Hematopoietic multipotent progenitor cell treated with erythropoietin and hydrocortisone succinate and interleukin-3 and kit ligand, for 8 days (in vitro differentiated cells): ENCODE data around the gene ARSD.

Experiments used
- DNase-seq: peaks from one replicate; pipeline ENCODE4 v3.0.0-alpha.2; 2015

The ARSD gene

DNA sequence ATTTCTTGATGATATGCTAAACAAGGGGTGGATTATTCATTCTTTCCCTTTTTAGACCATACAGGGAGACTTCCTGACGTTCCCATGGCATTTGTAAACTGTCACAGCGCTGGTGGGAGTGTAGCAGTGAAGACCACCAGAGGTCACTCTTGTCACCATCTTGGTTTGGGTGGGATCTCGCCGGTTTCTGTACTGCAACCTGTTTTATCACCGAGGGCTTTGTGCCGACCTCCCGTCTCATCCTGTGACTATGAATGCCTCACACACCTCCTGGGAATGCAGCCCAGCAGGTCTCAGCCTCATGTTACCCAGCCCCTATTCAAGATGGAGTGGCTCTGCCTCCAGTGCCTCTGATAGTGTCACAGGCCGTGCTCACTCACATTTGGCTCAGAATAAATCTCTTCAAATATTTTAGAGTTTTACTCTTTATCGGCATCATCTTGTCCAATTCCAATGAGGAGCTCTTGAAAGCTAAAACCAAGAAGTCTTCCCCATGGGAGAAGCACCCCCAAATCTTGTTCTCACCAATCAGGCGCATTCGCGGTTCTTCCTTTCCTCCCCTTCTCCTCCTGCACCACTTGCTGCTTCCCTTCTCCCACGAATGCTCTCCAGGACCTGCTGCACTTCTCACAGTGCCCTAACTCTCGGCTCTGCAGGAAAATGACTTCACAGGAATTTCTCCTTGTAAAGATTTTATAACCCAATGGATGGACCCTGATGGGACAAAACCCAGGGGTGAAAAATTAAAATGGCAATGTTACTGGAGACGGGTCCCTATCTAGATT is 39.2 kb downstream of the ARSD start:
- DNase-seq: peak; percentile 20

DNA sequence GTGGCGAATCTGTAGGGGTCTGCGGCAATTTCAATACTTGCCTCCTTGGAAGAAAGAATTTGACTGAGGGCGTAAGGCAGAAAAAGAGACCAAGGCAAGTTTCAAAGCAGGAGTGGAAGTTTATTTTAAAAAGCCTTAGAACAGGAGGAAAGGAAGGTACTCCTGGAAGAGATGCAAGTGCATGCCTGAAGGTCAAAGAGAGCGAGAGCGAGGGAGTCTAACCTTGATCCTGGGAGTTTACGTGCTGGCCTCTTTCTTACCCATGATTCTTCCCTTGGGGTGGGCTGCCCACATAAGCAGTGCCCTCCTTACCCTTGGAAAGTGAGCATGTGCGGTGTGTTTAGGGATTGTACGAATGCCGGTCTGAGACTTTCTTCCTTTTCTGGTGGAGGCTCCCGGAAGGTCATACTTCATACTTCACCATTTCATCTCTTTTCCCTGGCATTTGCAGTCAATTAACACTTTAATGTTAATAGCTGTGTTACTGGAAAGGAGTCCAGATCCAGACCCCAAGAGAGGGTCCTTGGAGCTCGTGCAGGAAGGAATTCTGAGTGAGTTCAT is 40.0 kb downstream of the ARSD start:
- DNase-seq: peak; percentile 6

DNA sequence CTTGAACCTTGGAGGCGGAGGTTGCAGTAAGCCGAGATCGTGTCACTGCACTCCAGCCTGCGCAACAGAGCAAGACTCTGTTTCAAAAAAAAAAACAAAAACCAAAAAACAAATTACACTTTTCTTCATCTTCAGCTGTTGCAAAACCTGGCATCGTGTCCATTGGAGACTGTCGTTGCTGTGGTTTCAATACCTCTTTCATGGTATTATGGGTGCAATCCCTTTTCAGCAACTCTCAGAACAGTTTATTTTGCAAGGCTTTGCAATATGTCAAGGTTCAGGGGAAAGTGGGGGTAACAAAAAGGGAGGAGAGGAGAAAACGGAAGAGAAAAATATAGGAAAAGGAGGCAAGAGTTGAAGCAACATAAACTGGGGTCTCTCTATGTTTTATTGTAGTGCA is 40.8 kb downstream of the ARSD start:
- DNase-seq: no peak

DNA sequence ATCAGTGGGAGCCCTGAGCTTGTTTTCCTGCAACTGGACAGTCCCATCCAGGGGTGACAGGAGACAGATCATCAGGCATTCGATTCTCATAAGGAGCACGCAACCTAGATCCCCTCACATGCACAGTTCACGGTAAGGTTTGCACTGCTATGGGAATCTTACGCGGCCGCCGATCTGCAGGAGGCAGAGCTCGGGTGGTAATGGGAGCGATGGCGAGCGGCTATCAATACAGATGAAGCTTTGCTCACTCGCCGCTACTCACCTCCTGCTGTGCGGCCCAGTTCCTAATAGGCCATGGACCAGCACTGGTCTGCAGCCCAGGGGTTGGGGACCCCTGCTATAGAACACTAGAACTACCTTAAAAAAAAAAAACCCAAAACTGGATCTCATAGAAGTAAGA is 45.4 kb downstream of the ARSD start:
- no peak for DNase-seq

GRCh38 chrX:2879670-2880069 is 49.5 kb downstream of the ARSD start:
- no peak for DNase-seq

DNA sequence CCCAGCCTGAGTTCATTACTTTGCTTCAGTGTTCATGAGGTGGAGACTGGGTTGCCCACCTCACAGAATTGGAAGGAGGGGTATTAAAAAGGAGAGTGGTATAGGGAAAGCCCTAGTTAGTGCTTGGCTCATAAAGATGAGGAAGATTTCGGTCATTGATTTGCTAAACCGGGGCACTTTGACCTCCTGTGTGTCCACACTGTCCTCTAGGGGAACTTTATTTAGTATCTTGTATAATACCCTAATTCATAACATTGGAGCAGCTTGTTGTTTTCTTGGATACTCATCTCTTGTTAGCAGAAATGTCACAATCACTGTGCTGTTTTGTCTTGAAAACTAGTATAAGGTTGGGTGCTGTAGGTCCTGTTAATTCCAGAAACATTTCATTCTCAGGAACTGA is 50.6 kb downstream of the ARSD start:
- DNase-seq: no peak

- peak; percentile 19 for DNase-seq
Observed at GRCh38 chrX:2875798-2876399, 53.2 kb downstream of the ARSD start.

DNA sequence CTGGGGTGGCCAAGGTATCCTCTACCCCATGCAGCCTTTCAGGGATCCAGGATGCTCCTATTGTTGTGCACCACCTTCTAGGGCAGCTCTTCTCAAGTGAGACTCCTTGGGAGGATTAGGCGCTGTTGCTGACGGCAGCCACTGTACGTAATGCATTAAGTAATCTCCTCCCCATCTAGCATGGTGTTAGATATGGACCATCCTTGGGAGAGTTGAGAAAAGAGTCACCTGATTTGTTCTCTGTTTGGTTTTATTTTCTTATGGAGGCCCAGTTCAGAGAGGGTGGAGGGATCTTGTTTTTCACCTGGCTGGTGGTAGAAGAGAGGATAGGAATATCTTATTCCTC is 54.0 kb downstream of the ARSD start:
- no peak for DNase-seq

GRCh38 chrX:2874222-2875135 is 54.7 kb downstream of the ARSD start:
- peak; percentile 57 for DNase-seq

DNA sequence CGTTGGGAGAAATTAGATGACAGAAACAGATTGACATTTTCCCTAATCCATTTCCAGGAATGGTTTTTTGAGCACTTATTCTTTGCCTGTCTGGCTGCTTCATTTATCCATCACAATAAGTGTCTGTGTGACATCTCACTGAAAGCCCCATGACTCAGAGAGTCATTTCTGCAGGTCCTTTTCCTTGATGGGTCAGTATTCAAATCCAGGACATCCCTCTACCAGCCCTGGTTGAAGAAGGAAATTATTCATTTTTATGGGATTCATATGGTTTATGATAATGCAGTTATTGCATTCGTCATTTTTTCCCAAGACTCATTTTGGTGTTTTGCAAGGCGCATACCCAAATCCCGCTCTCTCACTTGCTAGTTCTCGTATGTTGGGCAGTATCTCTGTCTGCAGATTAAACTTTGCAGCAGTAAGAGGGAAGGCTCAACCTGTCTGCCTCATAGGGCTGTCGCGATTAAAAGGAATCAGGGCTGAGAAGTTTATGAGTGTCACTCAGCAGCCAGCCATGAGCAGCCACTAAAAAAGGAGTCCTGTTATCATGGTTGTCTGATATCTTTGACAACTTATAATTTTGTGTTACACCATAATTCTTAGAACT is 56.4 kb downstream of the ARSD start:
- no peak for DNase-seq

GRCh38 chrX:2871831-2872230 is 57.3 kb downstream of the ARSD start:
- no peak for DNase-seq

- no peak for DNase-seq
Observed at GRCh38 chrX:2870650-2871049, 58.5 kb downstream of the ARSD start.

DNA sequence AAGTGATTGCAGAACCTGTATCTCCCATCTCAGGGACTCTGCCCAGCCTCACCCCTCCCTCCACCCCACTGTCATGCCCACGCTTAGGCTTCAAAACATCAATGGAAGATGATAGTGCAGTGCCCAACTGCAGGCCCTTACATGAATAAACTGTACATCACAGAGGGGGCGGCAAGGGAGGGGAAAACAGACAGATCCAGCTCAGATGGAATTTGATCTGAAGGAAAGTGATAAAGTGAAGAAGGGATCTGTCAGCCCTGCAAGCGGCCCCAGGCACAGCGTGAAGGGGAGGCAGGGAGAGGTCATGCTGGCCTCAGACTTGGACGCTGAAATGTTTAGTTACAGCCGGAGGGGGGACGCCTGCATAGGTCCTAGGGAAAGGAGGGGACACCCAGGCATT is 61.9 kb downstream of the ARSD start:
- no peak for DNase-seq

DNA sequence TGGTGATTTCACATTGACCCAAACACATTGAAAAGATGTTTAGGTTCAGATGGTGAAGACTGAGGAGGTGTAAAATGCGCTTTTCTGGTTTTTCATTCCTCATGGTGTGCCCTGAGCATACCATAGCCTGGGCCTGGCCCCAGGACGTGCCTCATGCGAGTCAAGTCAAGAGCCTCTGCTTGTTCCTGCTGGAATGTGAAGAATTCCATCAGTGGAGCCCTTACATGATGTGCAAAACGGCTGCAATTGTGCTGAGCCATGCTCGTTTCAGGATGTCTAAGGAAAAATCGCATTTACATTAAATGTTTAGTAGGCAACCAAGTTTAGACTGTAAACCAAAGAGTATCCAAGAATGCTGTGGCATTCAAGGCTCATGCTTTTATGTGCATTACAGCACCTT is 65.5 kb downstream of the ARSD start:
- no peak for DNase-seq

- no peak for DNase-seq
Observed at GRCh38 chrX:2862404-2862803, 66.7 kb downstream of the ARSD start.

GRCh38 chrX:2859197-2859797 is 69.8 kb downstream of the ARSD start:
- DNase-seq: no peak

DNA sequence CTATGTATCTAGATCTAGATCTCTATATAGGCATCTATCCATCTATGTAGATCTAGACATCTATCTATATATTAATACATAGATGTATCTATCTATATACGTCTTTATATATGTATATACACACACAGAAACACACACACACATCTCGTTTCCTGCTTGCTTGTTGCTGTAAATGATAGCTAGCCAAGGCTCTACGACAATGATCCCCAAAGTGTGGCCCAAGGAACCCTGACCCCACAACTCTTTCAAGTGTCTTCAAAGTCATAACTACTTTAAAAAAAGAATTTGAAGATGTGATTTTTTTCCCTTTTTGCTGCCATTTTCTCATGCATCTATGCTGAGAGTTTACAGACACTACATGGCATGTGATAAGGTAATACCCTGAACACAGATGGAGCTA is 71.6 kb downstream of the ARSD start:
- DNase-seq: peak; percentile 13

DNA sequence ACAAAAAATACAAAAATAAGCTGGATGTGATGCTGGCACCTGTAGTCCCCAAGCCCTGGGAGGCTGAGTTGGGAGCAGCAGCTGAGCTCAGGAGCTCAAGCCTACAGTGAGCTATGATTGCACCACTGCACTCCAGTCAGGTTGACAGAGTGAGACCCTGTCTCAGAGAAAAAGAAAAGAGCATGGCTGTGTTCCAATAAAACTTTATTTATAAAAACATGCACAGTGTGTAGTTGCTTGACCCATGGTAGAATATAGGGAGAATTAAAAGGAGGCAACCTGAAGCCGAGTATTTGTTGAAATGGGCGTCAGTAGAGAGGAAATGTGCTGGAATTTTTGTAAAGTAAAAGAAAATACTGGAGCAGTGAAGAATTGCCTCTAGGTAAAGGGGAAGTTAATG is 73.4 kb downstream of the ARSD start:
- no peak for DNase-seq

DNA sequence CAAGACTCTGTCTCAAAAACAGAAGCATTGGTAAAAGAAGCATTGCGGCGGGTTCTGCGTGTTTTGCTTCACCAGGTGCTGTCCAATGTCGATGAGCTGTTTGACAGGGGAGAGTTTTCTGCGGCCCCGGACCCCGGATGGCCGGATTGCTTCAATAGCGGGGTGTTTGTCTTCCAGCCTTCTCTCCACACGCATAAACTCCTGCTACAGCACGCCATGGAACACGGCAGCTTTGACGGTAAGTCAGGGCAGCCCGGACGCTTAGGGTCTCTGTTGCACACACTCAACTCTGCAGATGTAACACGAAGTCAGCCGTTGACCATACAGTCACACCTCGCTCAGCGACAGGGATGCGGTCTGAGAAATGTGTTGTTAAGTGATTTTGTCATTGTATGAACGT is 74.2 kb downstream of the ARSD start:
- no peak for DNase-seq
